SH-SY5Y (cell line): ENCODE measurements around the gene ARFRP1.

Experiments
- GATA2 ChIP-seq: IDR thresholded peaks from 2 replicates; pipeline ENCODE4 v1.6.1; 2011; ENCODE audit warnings: mild to moderate bottlenecking, low read depth, low read length
- GATA3 ChIP-seq: IDR thresholded peaks from 2 replicates; pipeline ENCODE4 v1.6.1; 2011; ENCODE audit warnings: low read depth, mild to moderate bottlenecking, low read length, moderate library complexity

The ARFRP1 gene

GRCh38 chr20:63737945-63738686, 30.3 kb upstream of the ARFRP1 start:
- TF ChIP-seq GATA3 (no peak), GATA2 (no peak)

GRCh38 chr20:63737695-63737944, 29.8 kb upstream of the ARFRP1 start:
- TF ChIP-seq GATA3 (no peak), GATA2 (no peak)

GRCh38 chr20:63736893-63737694, 29.3 kb upstream of the ARFRP1 start:
- TF ChIP-seq GATA3: no peak
- TF ChIP-seq GATA2: no peak

- TF ChIP-seq GATA2 (no peak), GATA3 (no peak)
Measured at GRCh38 chr20:63735859-63736718, 28.3 kb upstream of the ARFRP1 start, which contains the start of gene LIME1. TSS of gene LIME1 (plus strand) at chr20:63736664. CDS start at chr20:63737550, 886 bp downstream.

- TF ChIP-seq GATA2 (no peak), GATA3 (no peak)
Measured at GRCh38 chr20:63734946-63735858, 27.4 kb upstream of the ARFRP1 start.

GRCh38 chr20:63734111-63734945, 26.6 kb upstream of the ARFRP1 start:
- TF ChIP-seq GATA3: no peak
- no peak for TF ChIP-seq GATA2

- no peak for TF ChIP-seq GATA2
- TF ChIP-seq GATA3: no peak
Measured at GRCh38 chr20:63733579-63734081, 25.9 kb upstream of the ARFRP1 start.

- TF ChIP-seq GATA3: no peak
- TF ChIP-seq GATA2: no peak
Measured at GRCh38 chr20:63733117-63733516, 25.3 kb upstream of the ARFRP1 start.

GRCh38 chr20:63732118-63733095, 24.6 kb upstream of the ARFRP1 start:
- TF ChIP-seq GATA2 (no peak), GATA3 (no peak)

- TF ChIP-seq GATA3: no peak
- no peak for TF ChIP-seq GATA2
Measured at GRCh38 chr20:63731410-63731809, 23.6 kb upstream of the ARFRP1 start.

- TF ChIP-seq GATA3 (no peak), GATA2 (no peak)
Measured at GRCh38 chr20:63718996-63719395, 11.2 kb upstream of the ARFRP1 start.

- TF ChIP-seq GATA3 (no peak), GATA2 (no peak)
Measured at GRCh38 chr20:63714858-63715257, 7.1 kb upstream of the ARFRP1 start.
